Fibroblast of villous mesenchyme (primary cell): ENCODE measurements around the gene CATSPER1. TPM values are rescaled to one million over a fixed set of nuclear protein-coding genes. Genes with fewer than 3 reads are reported as not detected.

Experiments used
- DNase-seq: peaks from one replicate; pipeline ENCODE4 v3.0.0-alpha.2; 2010; ENCODE audit warnings: low read depth
- H3K4me3 ChIP-seq: 2 replicates; pipeline ENCODE4 v1.5.1; 2011; ENCODE audit warnings: low read depth, mild to moderate bottlenecking, low read length
- CTCF ChIP-seq: IDR thresholded peaks from 2 replicates; pipeline ENCODE4 v1.5.1; 2012; ENCODE audit warnings: low read depth, mild to moderate bottlenecking, low read length; ENCODE audit not compliant: insufficient read depth
- total RNA-seq: library from RNA; depleted of rRNA; stranded (reverse); fragments of >200 nt; gene quantifications from 2 replicates; pipeline ENCODE4 v1.2.3, GENCODE V29; 2012

The CATSPER1 gene
- total RNA-seq, 1 donor = 0.43 TPM

- DNase-seq = no peak
- TF ChIP-seq CTCF = no peak
- H3K4me3 ChIP-seq = no peak overlapping the region
These were observed 38.9 kb downstream of the CATSPER1 start for GRCh38 chr11:65987336-65987735.

GRCh38 chr11:65983589-65983987 lies 42.7 kb downstream of the CATSPER1 start:
- no peak overlapping the region for H3K4me3 ChIP-seq
- no peak for DNase-seq
- no peak for TF ChIP-seq CTCF

GRCh38 chr11:65982824-65983588 lies 43.3 kb downstream of the CATSPER1 start:
- no peak for TF ChIP-seq CTCF
- no peak for DNase-seq
- no peak overlapping the region for H3K4me3 ChIP-seq

GRCh38 chr11:65981972-65982823 lies 44.1 kb downstream of the CATSPER1 start:
- TF ChIP-seq CTCF = no peak
- H3K4me3 ChIP-seq = no peak overlapping the region
- no peak for DNase-seq

GRCh38 chr11:65981101-65981740 lies 45.1 kb downstream of the CATSPER1 start:
- no peak for TF ChIP-seq CTCF
- H3K4me3 ChIP-seq = no peak overlapping the region

GRCh38 chr11:65979261-65979759 lies 47.0 kb downstream of the CATSPER1 start:
- TF ChIP-seq CTCF = no peak
- no peak for DNase-seq
- H3K4me3 ChIP-seq = no peak overlapping the region

More at GRCh38 chr11:65981101-65981740, 45.1 kb downstream of the CATSPER1 start:
- DNase-seq = no peak
